Measurements from ENCODE around the gene C2CD2. TPM values are rescaled to one million over a fixed set of nuclear protein-coding genes. Genes with fewer than 3 reads are reported as not detected.

The C2CD2 gene
- total RNA-seq, 1 donor from 2014 or later = 20.5 TPM

DNA sequence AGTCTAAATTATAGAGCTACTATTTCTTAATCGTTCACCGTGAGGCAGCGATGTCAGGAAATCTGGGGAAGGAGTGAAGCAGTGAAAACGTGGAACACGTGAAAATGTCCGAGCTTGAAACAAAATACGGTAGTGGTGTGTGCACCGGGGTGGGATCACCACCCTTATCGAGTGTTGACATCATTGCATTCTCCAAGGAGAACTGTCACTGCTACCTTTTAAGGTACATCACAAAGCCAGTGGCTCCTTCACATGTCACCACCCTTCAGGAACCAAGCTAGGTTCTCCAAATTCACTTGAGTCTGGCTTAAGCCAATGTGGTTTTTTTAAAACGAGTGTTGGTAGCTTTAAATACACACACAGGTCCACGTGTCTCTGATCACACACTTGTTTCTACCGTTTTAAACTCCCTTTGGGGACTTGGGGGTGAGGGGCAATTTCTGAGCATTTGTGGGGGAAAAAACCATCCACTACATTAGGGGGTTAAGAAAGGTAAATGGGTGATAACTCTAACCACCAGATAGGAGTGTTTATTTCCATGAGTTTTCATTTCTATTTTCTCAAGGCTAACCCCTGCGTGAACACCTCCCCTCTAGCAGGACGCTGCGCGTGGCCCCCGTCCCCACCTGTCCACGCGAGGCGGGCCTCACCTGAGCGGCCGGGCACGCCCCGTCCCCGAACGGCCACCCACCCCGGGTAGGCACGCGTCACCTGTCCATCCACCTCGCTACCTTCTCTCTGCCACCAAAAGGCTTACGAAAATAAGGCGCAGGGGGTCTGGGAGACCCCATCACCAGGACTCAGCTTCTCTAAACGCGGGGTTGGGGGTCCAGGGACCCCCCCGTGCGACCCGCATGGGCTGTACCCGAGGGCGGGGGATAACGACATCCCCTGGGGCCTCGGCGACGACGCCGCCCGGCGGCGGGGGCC, 75.7 kb downstream of the C2CD2 start:
- Mint-ChIP-seq H3K27ac (peak overlapping the region; percentile 92), H3K4me3 (peak overlapping the region; percentile 93), H3K27me3 (no peaks in the 10 kb centered on the region), H3K4me1 (ENCODE audit: unreplicated experiment) (peaks cover 10% of the 10 kb centered on the region), H3K9me3 (no peaks in the 10 kb centered on the region), H3K36me3 (no peaks in the 10 kb centered on the region)
- DNase-seq (ENCODE audit: extremely low spot score, unreplicated experiment) = no peak
- TF ChIP-seq, protein P1, sequence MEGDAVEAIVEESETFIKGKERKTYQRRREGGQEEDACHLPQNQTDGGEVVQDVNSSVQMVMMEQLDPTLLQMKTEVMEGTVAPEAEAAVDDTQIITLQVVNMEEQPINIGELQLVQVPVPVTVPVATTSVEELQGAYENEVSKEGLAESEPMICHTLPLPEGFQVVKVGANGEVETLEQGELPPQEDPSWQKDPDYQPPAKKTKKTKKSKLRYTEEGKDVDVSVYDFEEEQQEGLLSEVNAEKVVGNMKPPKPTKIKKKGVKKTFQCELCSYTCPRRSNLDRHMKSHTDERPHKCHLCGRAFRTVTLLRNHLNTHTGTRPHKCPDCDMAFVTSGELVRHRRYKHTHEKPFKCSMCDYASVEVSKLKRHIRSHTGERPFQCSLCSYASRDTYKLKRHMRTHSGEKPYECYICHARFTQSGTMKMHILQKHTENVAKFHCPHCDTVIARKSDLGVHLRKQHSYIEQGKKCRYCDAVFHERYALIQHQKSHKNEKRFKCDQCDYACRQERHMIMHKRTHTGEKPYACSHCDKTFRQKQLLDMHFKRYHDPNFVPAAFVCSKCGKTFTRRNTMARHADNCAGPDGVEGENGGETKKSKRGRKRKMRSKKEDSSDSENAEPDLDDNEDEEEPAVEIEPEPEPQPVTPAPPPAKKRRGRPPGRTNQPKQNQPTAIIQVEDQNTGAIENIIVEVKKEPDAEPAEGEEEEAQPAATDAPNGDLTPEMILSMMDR (conservative IDR thresholded peaks at IDR 0.05) = no peak

DNA sequence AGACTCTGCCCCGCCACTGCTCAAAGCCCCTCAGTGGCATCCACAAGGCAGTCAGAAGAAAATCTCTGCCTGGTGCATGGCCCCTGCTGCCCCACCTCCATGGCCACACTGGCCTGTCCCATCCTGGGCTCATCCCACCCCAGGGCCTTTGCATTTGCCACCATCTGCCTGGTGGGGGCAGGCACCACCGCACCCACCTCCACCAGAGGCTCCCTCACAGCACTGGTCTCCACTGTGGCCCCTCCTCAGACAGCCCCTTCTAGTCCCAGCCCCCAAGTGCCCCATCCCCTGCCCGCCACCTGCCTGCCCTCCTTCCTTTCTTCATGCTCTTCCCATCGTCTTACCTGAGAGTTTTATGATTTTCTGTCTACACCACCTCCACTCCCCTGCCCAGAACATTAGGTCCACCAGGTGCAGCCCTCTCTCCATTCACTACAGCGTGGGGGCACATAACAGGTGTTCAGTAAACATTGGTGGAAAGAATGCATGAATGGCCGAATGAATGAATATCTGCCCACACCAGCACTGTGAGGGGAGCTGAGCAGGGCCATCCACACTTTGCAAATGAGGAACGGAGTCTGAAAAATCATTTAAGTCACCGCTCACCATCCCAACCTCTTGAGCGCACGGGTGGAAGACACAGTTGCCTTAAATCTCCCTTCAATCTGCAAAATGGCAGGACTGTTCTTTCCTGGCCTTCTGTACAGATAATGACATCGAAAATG, 76.7 kb downstream of the C2CD2 start:
- H3K36me3 Mint-ChIP-seq = peaks cover 5% of the 10 kb centered on the region
- no peak for DNase-seq (ENCODE audit: extremely low spot score, unreplicated experiment)
- H3K4me1 Mint-ChIP-seq (ENCODE audit: unreplicated experiment) = peaks cover 10% of the 10 kb centered on the region
- H3K27me3 Mint-ChIP-seq = no peaks in the 10 kb centered on the region
- H3K9me3 Mint-ChIP-seq = no peaks in the 10 kb centered on the region
- H3K27ac Mint-ChIP-seq = peak overlapping the region; percentile 92
- TF ChIP-seq, protein P1 (conservative IDR thresholded peaks at IDR 0.05) = no peak
- peak overlapping the region; percentile 93 for H3K4me3 Mint-ChIP-seq

DNA sequence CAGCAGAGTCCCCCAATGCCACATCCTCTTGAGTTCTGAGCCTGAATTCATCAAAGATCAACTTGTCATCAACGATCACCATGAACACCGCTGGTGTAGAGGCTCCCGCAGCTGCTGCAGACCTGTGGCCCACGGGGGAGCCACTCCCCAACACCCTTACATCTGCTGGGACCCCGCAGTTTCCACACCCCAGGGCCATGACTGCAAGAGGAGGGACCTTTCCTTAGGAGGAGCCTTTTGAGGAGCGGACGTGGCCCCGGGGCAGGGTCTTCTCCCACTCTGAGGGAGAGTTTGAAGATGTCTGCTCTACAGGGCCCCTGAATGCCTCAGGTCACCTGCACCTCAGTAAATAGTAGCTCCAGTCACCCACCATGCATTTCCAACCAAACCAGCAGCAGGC, 77.4 kb downstream of the C2CD2 start:
- Mint-ChIP-seq H3K9me3 (no peaks in the 10 kb centered on the region), H3K27me3 (no peaks in the 10 kb centered on the region), H3K36me3 (peaks cover 5% of the 10 kb centered on the region), H3K27ac (no peak overlapping the region), H3K4me1 (ENCODE audit: unreplicated experiment) (peaks cover 10% of the 10 kb centered on the region), H3K4me3 (peak overlapping the region; percentile 4)
- no peak for DNase-seq (ENCODE audit: extremely low spot score, unreplicated experiment)
- TF ChIP-seq, protein P1 (conservative IDR thresholded peaks at IDR 0.05) = no peak

DNA sequence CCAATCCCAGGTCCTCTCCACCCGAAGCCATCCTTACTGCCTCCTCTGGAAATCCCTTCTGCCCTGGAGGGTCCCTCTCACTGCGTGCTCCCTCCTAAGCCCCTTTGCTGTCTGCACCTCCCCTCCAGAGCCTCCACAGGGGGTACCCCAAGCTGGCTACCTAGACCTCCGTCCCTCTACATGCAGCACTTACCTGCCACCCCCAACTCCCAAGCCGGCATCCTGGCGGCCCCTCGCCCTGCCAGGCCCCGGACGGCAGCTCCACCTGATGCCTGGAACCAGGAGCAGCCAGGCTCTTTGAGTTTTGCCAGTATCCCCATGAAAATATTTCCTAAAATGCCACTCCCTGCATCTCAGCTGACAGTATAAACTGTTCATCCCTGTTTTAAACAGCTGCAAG, 78.7 kb downstream of the C2CD2 start:
- no peaks in the 10 kb centered on the region for H3K9me3 Mint-ChIP-seq
- no peak overlapping the region for H3K4me3 Mint-ChIP-seq
- TF ChIP-seq, protein P1 (conservative IDR thresholded peaks at IDR 0.05) = no peak
- H3K4me1 Mint-ChIP-seq (ENCODE audit: unreplicated experiment) = peaks cover 10% of the 10 kb centered on the region
- H3K27ac Mint-ChIP-seq = no peak overlapping the region
- peaks cover 5% of the 10 kb centered on the region for H3K36me3 Mint-ChIP-seq
- DNase-seq (ENCODE audit: extremely low spot score, unreplicated experiment) = no peak
- H3K27me3 Mint-ChIP-seq = no peaks in the 10 kb centered on the region

DNA sequence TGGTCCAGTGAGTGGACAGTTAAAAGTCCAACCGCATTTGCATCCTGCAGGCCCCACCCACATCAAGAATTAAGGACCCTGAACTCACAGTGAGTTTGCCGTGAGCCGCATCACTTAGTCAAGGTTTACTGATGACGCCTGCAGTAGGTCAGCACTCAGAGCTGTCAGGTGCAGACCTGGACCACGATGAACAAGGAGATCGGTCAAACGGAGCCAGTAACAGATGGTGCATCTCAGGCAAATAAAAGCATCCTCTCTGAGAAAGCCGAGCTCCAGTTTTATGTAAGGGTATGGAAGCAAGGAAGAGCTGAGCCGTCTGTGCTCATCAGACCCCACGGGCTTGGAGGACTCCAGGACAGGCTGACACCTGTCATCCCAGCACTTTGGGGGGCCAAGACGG, 79.2 kb downstream of the C2CD2 start:
- H3K9me3 Mint-ChIP-seq = no peaks in the 10 kb centered on the region
- TF ChIP-seq, protein P1 (conservative IDR thresholded peaks at IDR 0.05) = no peak
- no peak overlapping the region for H3K27ac Mint-ChIP-seq
- peaks cover 10% of the 10 kb centered on the region for H3K4me1 Mint-ChIP-seq (ENCODE audit: unreplicated experiment)
- H3K36me3 Mint-ChIP-seq = peaks cover 8% of the 10 kb centered on the region
- H3K27me3 Mint-ChIP-seq = no peaks in the 10 kb centered on the region
- no peak for DNase-seq (ENCODE audit: extremely low spot score, unreplicated experiment)
- H3K4me3 Mint-ChIP-seq = no peak overlapping the region

Measured in type B pancreatic cell (in vitro differentiated cells).